Measurements from ENCODE around the gene AMELY. TPM values are rescaled to one million over a fixed set of nuclear protein-coding genes. Genes with fewer than 3 reads are reported as not detected.
"Not testable (repeated sequence)": the region's sequence is repeated elsewhere in the genome, so short reads cannot be mapped to it uniquely, and the experiment has no call there.

AMELY gene
- total and polyA plus RNA-seq, 3 experiments from 2014 or later, result not detected

- ChIA-PET CTCF (no interaction called here), POLR2A (no interaction called here)
- no peaks in the 10 kb centered on the region for H3K4me1 ChIP-seq (ENCODE audit: insufficient read depth, low read length)
- no peaks in the 10 kb centered on the region for H3K9me3 ChIP-seq (ENCODE audit: low read length)
- Mint-ChIP-seq H3K27ac (no peak overlapping the region), H3K9me3 (no peaks in the 10 kb centered on the region), H3K36me3 (no peaks in the 10 kb centered on the region), H3K27me3 (peaks cover 0 to 6% of the 10 kb centered on the region in 2 donors), H3K4me3 (no peak overlapping the region), H3K4me1 (no peaks in the 10 kb centered on the region)
- H3K4me3 ChIP-seq (ENCODE audit: low read length), result no peak overlapping the region
- no peak overlapping the region for H3K27ac ChIP-seq (ENCODE audit: low read depth, low read length)
- no peaks in the 10 kb centered on the region for H3K27me3 ChIP-seq (ENCODE audit: insufficient read depth, low read length, poor library complexity, severe bottlenecking)
- DNase-seq, result no peak
- no peaks in the 10 kb centered on the region for H3K36me3 ChIP-seq (ENCODE audit: insufficient read depth, low read length)
These were observed 16.3 kb downstream of the AMELY start for GRCh38 chrY:6895236-6895635.

- ChIA-PET POLR2A (no interaction called here), CTCF (no interaction called here)
- Histone ChIP-seq H3K36me3 (ENCODE audit: insufficient read depth, low read length) (no peaks in the 10 kb centered on the region), H3K4me1 (ENCODE audit: insufficient read depth, low read length) (no peaks in the 10 kb centered on the region), H3K4me3 (ENCODE audit: low read length) (no peak overlapping the region), H3K27ac (ENCODE audit: low read depth, low read length) (no peak overlapping the region), H3K9me3 (ENCODE audit: low read length) (no peaks in the 10 kb centered on the region), H3K27me3 (ENCODE audit: insufficient read depth, low read length, poor library complexity, severe bottlenecking) (no peaks in the 10 kb centered on the region)
- Mint-ChIP-seq H3K27me3 (peaks cover 0 to 6% of the 10 kb centered on the region in 2 donors), H3K4me3 (no peak overlapping the region), H3K9me3 (no peaks in the 10 kb centered on the region), H3K36me3 (no peaks in the 10 kb centered on the region), H3K4me1 (no peaks in the 10 kb centered on the region), H3K27ac (no peak overlapping the region)
- no peak for DNase-seq
These were observed 17.1 kb downstream of the AMELY start for GRCh38 chrY:6894496-6894895.

DNA sequence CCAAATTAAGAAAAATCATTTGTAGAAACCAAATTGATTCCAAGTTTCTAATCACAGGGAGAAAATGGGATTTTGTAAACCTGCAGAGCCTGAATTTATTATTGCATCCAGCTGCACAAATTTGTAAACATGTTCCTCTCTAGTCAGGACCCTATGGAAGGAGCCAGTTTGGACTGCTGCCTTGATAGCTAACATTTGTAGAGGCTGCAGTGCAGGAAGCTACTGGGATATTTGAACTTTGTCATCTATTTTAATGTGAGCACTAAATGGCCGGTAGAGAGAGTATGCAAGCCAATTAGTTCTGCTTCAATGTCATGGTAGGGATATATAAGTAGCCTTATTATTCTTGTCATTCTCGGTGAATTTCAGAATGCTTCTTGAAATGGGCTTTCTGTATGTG is 62.2 kb downstream of the AMELY start:
- H3K27me3 Mint-ChIP-seq, result peaks cover 0 to 6% of the 10 kb centered on the region in 2 donors
- H3K9me3 Mint-ChIP-seq, result no peaks in the 10 kb centered on the region
- Histone ChIP-seq H3K27ac (ENCODE audit: low read depth, low read length) (no peak overlapping the region), H3K4me3 (ENCODE audit: low read length) (no peak overlapping the region), H3K27me3 (ENCODE audit: insufficient read depth, low read length, poor library complexity, severe bottlenecking) (no peaks in the 10 kb centered on the region), H3K4me1 (ENCODE audit: insufficient read depth, low read length) (no peaks in the 10 kb centered on the region), H3K36me3 (ENCODE audit: insufficient read depth, low read length) (no peaks in the 10 kb centered on the region), H3K9me3 (ENCODE audit: low read length) (no peaks in the 10 kb centered on the region)
- no peaks in the 10 kb centered on the region for H3K36me3 Mint-ChIP-seq
- no peak overlapping the region for H3K27ac Mint-ChIP-seq
- no peak for DNase-seq
- H3K4me1 Mint-ChIP-seq, result no peaks in the 10 kb centered on the region
- no peak overlapping the region for H3K4me3 Mint-ChIP-seq
- ChIA-PET CTCF (no interaction called here), POLR2A (no interaction called here)

- H3K27ac ChIP-seq (ENCODE audit: low read depth, low read length); H3K36me3 ChIP-seq (ENCODE audit: insufficient read depth, low read length); H3K9me3 ChIP-seq (ENCODE audit: low read length); H3K4me1 ChIP-seq (ENCODE audit: insufficient read depth, low read length); H3K36me3 Mint-ChIP-seq; H3K27ac Mint-ChIP-seq; H3K27me3 ChIP-seq (ENCODE audit: insufficient read depth, low read length, poor library complexity, severe bottlenecking); H3K4me3 ChIP-seq (ENCODE audit: low read length); H3K4me1 Mint-ChIP-seq; CTCF ChIA-PET; H3K9me3 Mint-ChIP-seq; DNase-seq; H3K27me3 Mint-ChIP-seq; H3K4me3 Mint-ChIP-seq; POLR2A ChIA-PET: not testable (repeated sequence)
These were observed 68.9 kb downstream of the AMELY start for GRCh38 chrY:6842650-6843049.

Other genes with a start within 250 kb of the AMELY start
- gene TBL1Y, start 1.1 kb downstream of the AMELY start, total RNA-seq, result not detected
- gene TBL1Y, start 1.1 kb downstream of the AMELY start, polyA plus RNA-seq, result not detected

Measured in CD8-positive, alpha-beta memory T cell (primary cell).